Vagina (tissue), 2 donors: Measurements from ENCODE around the gene CYREN.

Source experiments
- CTCF ChIP-seq, 3 experiments: fragments of 450-650 bp in 2 of 3; fragments of 200-600 bp in 1 of 3; sonication (generic) in 1 of 3; IDR thresholded peaks; one replicate each; pipeline ENCODE4 v1.5.1; 2017 to 2019; ENCODE audit warnings: antibody characterized with exemption in 3 of 3, mild to moderate bottlenecking in 2 of 3, moderate library complexity in 2 of 3
- POLR2A ChIP-seq, 2 donors: fragments of 450-650 bp; IDR thresholded peaks; one replicate each; pipeline ENCODE4 v1.6.1; 2017; ENCODE audit warnings: antibody characterized with exemption in 2 of 2, mild to moderate bottlenecking in 2 of 2, moderate library complexity in 2 of 2
- POLR2AphosphoS5 ChIP-seq, 2 donors: sonication (generic); formaldehyde crosslinking; IDR thresholded peaks; one replicate each; pipeline ENCODE4 v1.9.0; 2017; ENCODE audit warnings: antibody characterized with exemption in 2 of 2, mild to moderate bottlenecking in 2 of 2, low read depth in 1 of 2; ENCODE audit not compliant: insufficient read depth in 1 of 2

DNA sequence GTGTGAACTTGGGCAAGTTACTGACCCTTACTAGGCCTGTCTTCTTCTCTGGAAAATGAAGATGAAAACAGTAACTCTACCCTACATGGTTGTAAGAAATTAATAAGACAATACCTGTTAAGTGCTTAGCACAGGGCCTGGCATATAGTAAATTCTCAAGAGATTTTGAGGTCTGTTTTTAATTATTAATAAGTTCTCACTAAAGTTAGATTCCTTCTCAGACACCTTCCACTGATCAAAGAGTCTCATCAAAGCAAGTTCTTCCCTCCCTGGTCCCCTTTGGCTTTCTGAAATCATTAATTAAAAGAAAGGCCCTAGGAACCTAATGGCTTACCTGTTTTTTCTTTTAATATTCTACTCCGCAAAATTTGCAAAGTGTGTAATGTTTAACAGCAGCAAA, 18.1 kb downstream of the CYREN start:
- no peak for TF ChIP-seq CTCF (IDR thresholded peaks at IDR 0.05)
- TF ChIP-seq POLR2AphosphoS5 (IDR thresholded peaks at IDR 0.05; ENCODE audit: insufficient read depth in 1 of 2, low read depth in 1 of 2): no peak
- no peak for TF ChIP-seq POLR2A (IDR thresholded peaks at IDR 0.05)
